DOHH2 (cell line): ENCODE measurements around the gene POPDC2.

Experiments
- H3F3A ChIP-seq: fragments of 200-600 bp; sonication (generic), shearing (Covaris generic); 2 replicates; pipeline ENCODE4 v1.6.0; 2016; ENCODE audit warnings: antibody characterized with exemption, mild to moderate bottlenecking; ENCODE audit not compliant: control insufficient read depth, insufficient read depth
- H3K27ac ChIP-seq: fragments of 200-600 bp; sonication (generic); 2 replicates; pipeline ENCODE4 v1.5.1; 2014; ENCODE audit warnings: low read depth, mild to moderate bottlenecking, low read length, moderate library complexity
- H3K27me3 ChIP-seq: fragments of 200-600 bp; sonication (generic); 2 replicates; pipeline ENCODE4 v1.6.1; 2014; ENCODE audit warnings: mild to moderate bottlenecking, low read length, mixed read lengths; ENCODE audit not compliant: control insufficient read depth
- H3K36me3 ChIP-seq: fragments of 200-600 bp; sonication (generic); 2 replicates; pipeline ENCODE4 v1.6.1; 2014; ENCODE audit warnings: mild to moderate bottlenecking, low read length, moderate library complexity, mixed read lengths; ENCODE audit not compliant: control insufficient read depth
- H3K4me1 ChIP-seq: fragments of 200-600 bp; sonication (generic); 2 replicates; pipeline ENCODE4 v1.6.1; 2014; ENCODE audit warnings: mild to moderate bottlenecking, low read length, mixed read lengths; ENCODE audit not compliant: control insufficient read depth
- H3K4me2 ChIP-seq: fragments of 200-600 bp; sonication (generic); 2 replicates; pipeline ENCODE4 v1.6.0; 2014; ENCODE audit warnings: mild to moderate bottlenecking, low read length, moderate library complexity
- H3K4me3 ChIP-seq: fragments of 200-600 bp; sonication (generic); 2 replicates; pipeline ENCODE4 v1.5.1; 2014; ENCODE audit warnings: mild to moderate bottlenecking, low read length, mixed read lengths
- H3K79me2 ChIP-seq: fragments of 200-600 bp; sonication (generic); 2 replicates; pipeline ENCODE4 v1.6.1; 2014; ENCODE audit warnings: mild to moderate bottlenecking, low read length, mixed read lengths; ENCODE audit not compliant: control insufficient read depth
- H3K9me2 ChIP-seq: fragments of 200-600 bp; sonication (generic); replicated peaks from 2 replicates; pipeline ENCODE4 v1.6.1; 2014; ENCODE audit warnings: mild to moderate bottlenecking, low read length, mixed read lengths; ENCODE audit not compliant: control insufficient read depth
- H3K9me3 ChIP-seq: fragments of 200-600 bp; sonication (generic); 2 replicates; pipeline ENCODE4 v1.6.1; 2014; ENCODE audit warnings: antibody characterized with exemption, low read length, mixed read lengths; ENCODE audit not compliant: control insufficient read depth, insufficient read depth
- H4K20me1 ChIP-seq: fragments of 200-600 bp; sonication (generic); 2 replicates; pipeline ENCODE4 v1.6.0; 2014; ENCODE audit warnings: low read depth, mild to moderate bottlenecking, antibody characterized with exemption, low read length, moderate library complexity; ENCODE audit not compliant: control insufficient read depth, insufficient read depth
- CTCF ChIP-seq: fragments of 200-600 bp; sonication (generic); IDR thresholded peaks from one replicate; pipeline ENCODE4 v1.5.1; 2014; ENCODE audit warnings: antibody characterized with exemption, mild to moderate bottlenecking, low read depth, low read length; ENCODE audit not compliant: poor library complexity, severe bottlenecking
- EZH2phosphoT487 ChIP-seq: fragments of 200-600 bp; sonication (generic); IDR thresholded peaks from 2 replicates; pipeline ENCODE4 v1.6.1; 2017; ENCODE audit warnings: borderline replicate concordance, mild to moderate bottlenecking, antibody characterized with exemption, low read length, moderate library complexity, mixed read lengths

The POPDC2 gene

DNA sequence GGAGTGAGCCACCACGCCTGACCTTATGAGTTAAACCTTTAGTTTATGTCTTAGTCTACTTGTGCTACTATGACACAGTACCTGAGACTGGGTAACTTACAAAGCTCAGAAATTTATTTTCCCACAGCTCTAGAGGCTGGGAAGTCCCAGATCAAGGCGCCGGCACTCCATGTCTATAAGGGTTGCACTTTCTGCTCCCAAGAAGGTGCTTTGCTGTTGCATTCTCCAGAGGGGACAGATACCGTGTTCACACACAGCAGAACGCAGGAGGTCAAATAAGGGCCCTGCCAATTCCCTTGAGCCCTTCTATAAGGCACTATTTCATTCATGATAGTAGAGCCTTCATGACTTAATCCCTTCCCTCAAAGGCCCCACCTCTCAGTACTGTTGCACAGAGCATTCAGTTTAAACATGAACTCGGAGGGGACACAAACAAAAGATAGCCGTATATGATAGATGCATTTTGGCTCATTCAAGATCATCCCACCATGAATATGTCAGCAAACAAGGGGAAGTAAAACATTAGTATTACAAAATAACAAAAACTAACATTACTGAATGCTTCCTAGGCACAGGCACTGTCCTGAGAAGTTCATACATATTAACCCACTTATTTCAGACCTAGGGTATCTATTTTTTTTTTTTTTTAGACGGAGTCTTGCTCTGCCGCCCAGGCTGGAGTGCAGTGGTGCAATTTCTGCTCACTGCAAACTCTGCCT lies 36.2 kb downstream of the POPDC2 start:
- H3K4me1 ChIP-seq = no peaks in the 10 kb centered on the region
- no peaks in the 10 kb centered on the region for H3K36me3 ChIP-seq
- H4K20me1 ChIP-seq = no peaks in the 10 kb centered on the region
- no peak overlapping the region for H3K4me2 ChIP-seq
- no peak for TF ChIP-seq CTCF
- no peak for TF ChIP-seq EZH2phosphoT487
- no peaks in the 10 kb centered on the region for H3K9me3 ChIP-seq
- peaks cover 43% of the 10 kb centered on the region for H3K27me3 ChIP-seq
- no peak overlapping the region for H3K27ac ChIP-seq
- H3K79me2 ChIP-seq = no peaks in the 10 kb centered on the region
- H3F3A ChIP-seq = no peaks in the 10 kb centered on the region
- no peak overlapping the region for H3K4me3 ChIP-seq
- H3K9me2 ChIP-seq = no peaks in the 10 kb centered on the region

GRCh38 chr3:119620899-119621298 lies 39.5 kb downstream of the POPDC2 start:
- TF ChIP-seq EZH2phosphoT487 (no peak), CTCF (no peak)
- Histone ChIP-seq H3K9me2 (no peaks in the 10 kb centered on the region), H3K4me3 (no peak overlapping the region), H3F3A (no peaks in the 10 kb centered on the region), H3K27ac (no peak overlapping the region), H4K20me1 (no peaks in the 10 kb centered on the region), H3K36me3 (no peaks in the 10 kb centered on the region), H3K27me3 (peaks cover 30% of the 10 kb centered on the region), H3K9me3 (no peaks in the 10 kb centered on the region), H3K4me1 (no peaks in the 10 kb centered on the region), H3K79me2 (no peaks in the 10 kb centered on the region), H3K4me2 (no peak overlapping the region)

- Histone ChIP-seq H3K27ac (no peak overlapping the region), H3K4me1 (no peaks in the 10 kb centered on the region), H3K79me2 (no peaks in the 10 kb centered on the region), H3K4me3 (no peak overlapping the region), H3K4me2 (no peak overlapping the region), H3K36me3 (no peaks in the 10 kb centered on the region), H3K9me2 (no peaks in the 10 kb centered on the region), H4K20me1 (no peaks in the 10 kb centered on the region), H3F3A (no peaks in the 10 kb centered on the region), H3K9me3 (no peaks in the 10 kb centered on the region), H3K27me3 (peaks cover 33% of the 10 kb centered on the region)
- TF ChIP-seq EZH2phosphoT487 (no peak), CTCF (no peak)
Measured at GRCh38 chr3:119619094-119619493, 41.3 kb downstream of the POPDC2 start.
